ENCODE results near the gene CHD1.

DNA sequence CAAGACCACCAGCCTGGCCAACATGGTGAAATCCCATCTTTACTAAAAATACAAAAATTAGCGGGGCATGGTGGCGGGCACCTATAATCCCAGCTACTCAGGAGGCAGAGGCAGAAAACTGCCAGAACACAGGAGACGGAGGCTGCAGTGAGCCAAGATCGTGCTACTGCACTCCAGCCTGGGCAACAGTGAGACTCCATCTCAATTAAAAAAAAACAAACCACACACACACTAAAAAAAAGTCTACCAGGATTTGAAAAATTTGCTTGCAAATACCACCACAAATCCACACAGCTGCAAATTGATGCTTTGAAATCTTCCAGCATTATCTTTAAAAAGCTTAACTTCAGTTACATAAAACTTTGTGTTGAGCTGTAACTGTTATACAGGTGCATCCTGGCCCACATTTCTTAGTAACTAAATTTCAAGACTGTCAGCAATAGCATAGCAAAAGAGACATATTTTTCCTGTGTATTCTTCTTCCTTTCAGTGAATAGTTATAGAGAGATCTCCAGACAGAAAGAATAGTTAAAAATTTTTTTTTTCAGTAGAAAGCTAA is 6.8 kb downstream of the CHD1 start:
- TF ChIP-seq CTBP1 (IDR thresholded peaks at IDR 0.05; ENCODE audit: borderline replicate concordance) = no peak
- no peak for TF ChIP-seq FOXK2 (IDR thresholded peaks at IDR 0.05)
- TF ChIP-seq FOXA1 (IDR thresholded peaks at IDR 0.05) = no peak
- no peak for TF ChIP-seq FOXM1 (IDR thresholded peaks at IDR 0.05; ENCODE audit: borderline replicate concordance)
- no peak for TF ChIP-seq HDGF (IDR thresholded peaks at IDR 0.05; ENCODE audit: borderline replicate concordance)
- TF ChIP-seq, protein P1, sequence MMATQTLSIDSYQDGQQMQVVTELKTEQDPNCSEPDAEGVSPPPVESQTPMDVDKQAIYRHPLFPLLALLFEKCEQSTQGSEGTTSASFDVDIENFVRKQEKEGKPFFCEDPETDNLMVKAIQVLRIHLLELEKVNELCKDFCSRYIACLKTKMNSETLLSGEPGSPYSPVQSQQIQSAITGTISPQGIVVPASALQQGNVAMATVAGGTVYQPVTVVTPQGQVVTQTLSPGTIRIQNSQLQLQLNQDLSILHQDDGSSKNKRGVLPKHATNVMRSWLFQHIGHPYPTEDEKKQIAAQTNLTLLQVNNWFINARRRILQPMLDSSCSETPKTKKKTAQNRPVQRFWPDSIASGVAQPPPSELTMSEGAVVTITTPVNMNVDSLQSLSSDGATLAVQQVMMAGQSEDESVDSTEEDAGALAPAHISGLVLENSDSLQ (IDR thresholded peaks at IDR 0.05) = no peak
- no peak for TF ChIP-seq ELF4 (IDR thresholded peaks at IDR 0.05)
- TF ChIP-seq LEF1 (IDR thresholded peaks at IDR 0.05; ENCODE audit: borderline replicate concordance) = no peak
- TF ChIP-seq SP1 (IDR thresholded peaks at IDR 0.05) = no peak

All from HEK293T (cell line).